ENCODE results near the gene NKX2-4.

The NKX2-4 gene

GRCh38 chr20:21360705-21361104 is 36.6 kb downstream of the NKX2-4 start:
- no peak for DNase-seq (ENCODE audit: low read depth)

DNA sequence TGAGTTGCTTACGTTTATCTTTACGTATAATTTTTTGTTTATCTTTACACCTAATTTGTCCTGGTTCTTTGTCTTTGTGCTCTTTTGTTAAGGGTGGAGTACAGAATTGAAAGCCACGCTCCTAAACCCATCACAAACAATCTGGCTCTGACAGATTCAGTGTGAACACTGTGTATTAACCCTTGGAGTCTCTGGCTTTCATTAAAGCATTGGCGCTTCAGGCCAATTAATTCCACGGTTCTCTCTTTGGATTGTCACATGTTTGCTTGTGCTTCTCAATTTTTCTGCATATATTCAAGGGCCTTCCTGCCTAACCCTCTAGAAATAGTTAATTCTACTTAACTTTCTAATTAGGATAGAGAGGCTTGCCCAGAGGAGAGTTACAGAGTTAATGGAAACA is 38.6 kb downstream of the NKX2-4 start:
- DNase-seq (ENCODE audit: low read depth), result no peak

DNA sequence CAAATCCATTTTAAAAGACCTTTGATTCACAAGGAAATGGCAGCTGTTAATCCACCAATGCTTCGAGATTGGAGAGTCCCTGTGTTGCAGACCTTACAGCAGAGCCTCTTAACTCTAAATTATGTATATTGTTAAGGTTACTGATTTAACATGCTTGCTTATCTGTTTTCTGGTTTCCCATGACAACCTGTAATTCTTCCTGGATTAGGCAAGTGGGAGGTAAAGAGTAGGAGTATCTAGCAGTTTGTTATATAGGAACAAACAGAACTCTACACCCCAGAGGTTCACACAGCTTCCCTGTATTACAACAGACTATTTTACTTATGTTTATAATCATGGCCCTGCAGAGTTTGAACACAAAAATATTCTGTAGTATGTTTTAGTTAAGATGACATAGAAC is 39.5 kb downstream of the NKX2-4 start:
- no peak for DNase-seq (ENCODE audit: low read depth)

- DNase-seq (ENCODE audit: low read depth), result no peak
Observed at GRCh38 chr20:21356386-21356785, 40.9 kb downstream of the NKX2-4 start.

DNA sequence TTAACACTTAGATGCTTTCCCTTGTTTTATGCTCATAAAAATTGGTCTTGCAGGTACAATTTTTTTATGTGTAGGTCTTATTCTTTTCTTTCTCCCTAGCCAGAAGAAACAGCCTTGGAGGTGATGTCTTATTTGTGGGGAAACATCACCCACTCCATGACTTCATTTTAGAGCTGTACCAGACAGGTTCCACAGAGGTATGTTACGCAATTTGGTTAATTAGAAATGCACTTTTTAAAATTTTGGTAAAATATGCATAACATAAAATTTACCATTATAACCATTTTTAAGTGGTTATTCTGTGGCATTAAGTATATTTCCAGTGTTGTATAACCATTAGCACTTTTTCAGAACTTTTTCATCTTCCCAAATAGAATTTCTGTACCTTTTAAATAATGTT is 41.3 kb downstream of the NKX2-4 start:
- no peak for DNase-seq (ENCODE audit: low read depth)

DNA sequence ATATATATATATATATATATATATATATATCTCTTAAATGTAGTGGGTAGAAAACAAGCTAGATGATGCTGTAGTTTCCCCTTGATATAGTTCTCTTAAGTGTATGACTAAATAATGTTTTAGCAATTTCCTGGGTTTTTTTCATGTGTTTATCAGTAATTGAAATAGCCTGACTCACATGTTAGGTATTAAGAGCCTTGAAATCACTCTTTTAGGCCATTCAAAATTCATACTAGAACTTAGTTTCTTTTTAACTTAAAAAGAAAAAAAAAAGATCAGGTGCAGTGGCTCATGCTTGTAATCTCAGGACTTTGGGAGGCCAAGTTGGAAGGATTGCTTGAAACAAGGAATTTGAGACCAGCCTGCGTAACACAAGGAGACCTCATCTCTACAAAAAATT is 44.1 kb downstream of the NKX2-4 start:
- no peak for DNase-seq (ENCODE audit: low read depth)

- no peak for DNase-seq (ENCODE audit: low read depth)
Observed at GRCh38 chr20:21352703-21353102, 44.6 kb downstream of the NKX2-4 start.
